ENCODE measurements around the gene ZNF221.

- TF ChIP-seq CTCF (IDR thresholded peaks at IDR 0.05; ENCODE audit: low read length) = no peak; the same call in 1 of the 2 replicates
- TF ChIP-seq EZH2 (optimal IDR thresholded peaks at IDR 0.05; ENCODE audit: low read depth, low read length) = no peak
- no peak for TF ChIP-seq EZH2phosphoT487 (IDR thresholded peaks at IDR 0.05; ENCODE audit: low read length)
These were observed 52.5 kb downstream of the ZNF221 start for GRCh38 chr19:44003461-44004009.
